Measurements from ENCODE around the gene SNRPD2. TPM values are rescaled to one million over a fixed set of nuclear protein-coding genes. Genes with fewer than 3 reads are reported as not detected.

Gene SNRPD2
- total RNA-seq, 1 donor from 2014 or later, result 314 TPM

- Mint-ChIP-seq H3K9me3 (ENCODE audit: low read depth) (no peaks in the 10 kb centered on the region), H3K4me3 (ENCODE audit: unreplicated experiment) (no peak overlapping the region), H3K27me3 (ENCODE audit: low read depth) (no peaks in the 10 kb centered on the region), H3K4me1 (ENCODE audit: low read depth) (peaks cover 4% of the 10 kb centered on the region), H3K36me3 (ENCODE audit: low read depth) (peaks cover 13% of the 10 kb centered on the region), H3K27ac (ENCODE audit: unreplicated experiment) (no peak overlapping the region)
- TF ChIP-seq CTCF (IDR thresholded peaks at IDR 0.05), result no peak
- no peak for DNase-seq (ENCODE audit: low spot score)
These were observed 14.1 kb upstream of the SNRPD2 start for GRCh38 chr19:45705710-45706415.

- Mint-ChIP-seq H3K27me3 (ENCODE audit: low read depth) (no peaks in the 10 kb centered on the region), H3K4me3 (ENCODE audit: unreplicated experiment) (no peak overlapping the region), H3K4me1 (ENCODE audit: low read depth) (no peaks in the 10 kb centered on the region), H3K36me3 (ENCODE audit: low read depth) (peaks cover 9% of the 10 kb centered on the region), H3K27ac (ENCODE audit: unreplicated experiment) (no peak overlapping the region), H3K9me3 (ENCODE audit: low read depth) (no peaks in the 10 kb centered on the region)
- TF ChIP-seq CTCF (IDR thresholded peaks at IDR 0.05), result no peak
- no peak for DNase-seq (ENCODE audit: low spot score)
These were observed 13.4 kb upstream of the SNRPD2 start for GRCh38 chr19:45705115-45705514.

- H3K27me3 Mint-ChIP-seq (ENCODE audit: low read depth), result no peaks in the 10 kb centered on the region
- peaks cover 13% of the 10 kb centered on the region for H3K36me3 Mint-ChIP-seq (ENCODE audit: low read depth)
- DNase-seq (ENCODE audit: low spot score), result no peak
- H3K4me3 Mint-ChIP-seq (ENCODE audit: unreplicated experiment), result no peak overlapping the region
- H3K27ac Mint-ChIP-seq (ENCODE audit: unreplicated experiment), result peak overlapping the region; percentile 17
- H3K9me3 Mint-ChIP-seq (ENCODE audit: low read depth), result no peaks in the 10 kb centered on the region
- H3K4me1 Mint-ChIP-seq (ENCODE audit: low read depth), result peaks cover 3% of the 10 kb centered on the region
- TF ChIP-seq CTCF (IDR thresholded peaks at IDR 0.05), result no peak
These were observed 9.9 kb upstream of the SNRPD2 start for GRCh38 chr19:45701676-45702075.

GRCh38 chr19:45693106-45693788 lies 1.5 kb upstream of the SNRPD2 start:
- Mint-ChIP-seq H3K4me3 (ENCODE audit: unreplicated experiment) (peak overlapping the region; percentile 92), H3K36me3 (ENCODE audit: low read depth) (peaks cover 10% of the 10 kb centered on the region), H3K27ac (ENCODE audit: unreplicated experiment) (peak overlapping the region; percentile 99), H3K27me3 (ENCODE audit: low read depth) (no peaks in the 10 kb centered on the region), H3K4me1 (ENCODE audit: low read depth) (peaks cover 24% of the 10 kb centered on the region), H3K9me3 (ENCODE audit: low read depth) (no peaks in the 10 kb centered on the region)
- peak; percentile 93 for TF ChIP-seq CTCF (IDR thresholded peaks at IDR 0.05)
- no peak for DNase-seq (ENCODE audit: low spot score)

- Mint-ChIP-seq H3K4me1 (ENCODE audit: low read depth) (peaks cover 21% of the 10 kb centered on the region), H3K27me3 (ENCODE audit: low read depth) (no peaks in the 10 kb centered on the region), H3K36me3 (ENCODE audit: low read depth) (peaks cover 9% of the 10 kb centered on the region), H3K27ac (ENCODE audit: unreplicated experiment) (peak within 1 kb of the TSS; percentile 99), H3K4me3 (ENCODE audit: unreplicated experiment) (peak within 1 kb of the TSS; percentile 92), H3K9me3 (ENCODE audit: low read depth) (no peaks in the 10 kb centered on the region)
- TF ChIP-seq CTCF (IDR thresholded peaks at IDR 0.05), result no peak
- peak; percentile 98 for DNase-seq (ENCODE audit: low spot score)
These were observed 693 bp upstream of the SNRPD2 start, which contains the start of gene QPCTL for GRCh38 chr19:45692187-45693105. TSS of gene QPCTL (plus strand) at chr19:45692666. CDS start at chr19:45692704, 38 bp downstream.
